Aorta (tissue), 5 donors: ENCODE measurements around the gene CENPS. TPM values are rescaled to one million over a fixed set of nuclear protein-coding genes. Genes with fewer than 3 reads are reported as not detected.
"Not testable (repeated sequence)": the region's sequence is repeated elsewhere in the genome, so short reads cannot be mapped to it uniquely, and the experiment has no call there.

ENCODE experiments used
- ATAC-seq: fragments of 200-7000 bp; cut with Tn5 transposase; one replicate; pipeline ENCODE4 v1.9.1; 2022; ENCODE audit warnings: moderate library complexity; ENCODE audit not compliant: low FRiP score
- DNase-seq, 2 donors: peaks; one replicate each; pipeline ENCODE4 v3.0.0-alpha.2; 2020
- H3K27ac ChIP-seq, 2 donors: one replicate each; pipeline ENCODE4 v1.5.1; 2013; ENCODE audit warnings: low read length in 2 of 2, mild to moderate bottlenecking in 2 of 2, moderate library complexity in 2 of 2, control low read depth in 1 of 2, inconsistent platforms in 1 of 2, low read depth in 1 of 2
- H3K27me3 ChIP-seq, 2 donors: one replicate each; pipeline ENCODE4 v1.6.1; 2013; ENCODE audit warnings: control low read depth in 1 of 2, low read length in 1 of 2, mild to moderate bottlenecking in 1 of 2, moderate library complexity in 1 of 2; ENCODE audit not compliant: insufficient read depth in 2 of 2, control insufficient read depth in 1 of 2
- H3K36me3 ChIP-seq, 2 donors: one replicate each; pipeline ENCODE4 v1.6.1; 2013; ENCODE audit warnings: control low read depth in 1 of 2, low read length in 1 of 2, mild to moderate bottlenecking in 1 of 2; ENCODE audit not compliant: insufficient read depth in 2 of 2, control insufficient read depth in 1 of 2
- H3K4me1 ChIP-seq, 2 donors: one replicate each; pipeline ENCODE4 v1.6.1; 2013; ENCODE audit warnings: low read length in 2 of 2, control low read depth in 1 of 2, mild to moderate bottlenecking in 1 of 2, moderate library complexity in 1 of 2; ENCODE audit not compliant: insufficient read depth in 2 of 2, control insufficient read depth in 1 of 2
- H3K4me3 ChIP-seq, 2 donors: one replicate each; pipeline ENCODE4 v1.5.1; 2013; ENCODE audit warnings: low read length in 2 of 2, control low read depth in 1 of 2, mild to moderate bottlenecking in 1 of 2
- H3K9me3 ChIP-seq: one replicate; pipeline ENCODE4 v1.6.1; 2013; ENCODE audit warnings: mild to moderate bottlenecking, low read length; ENCODE audit not compliant: control insufficient read depth
- WGBS, 2 donors: extraction: QIAGEN DNeasy Blood & Tissue Kit; methylation state at CpG; one replicate each; pipeline ENCODE4 v1.1.7; 2013; 5-methylcytosine and 5-hydroxymethylcytosine counted together
- intact Hi-C, 2 donors: fragments of 100-400 bp; cut with DNase I; formaldehyde crosslinking; loops; one replicate each; pipeline versions ENCODE4 v1.14.2 to v1.15.0; 2022
- polyA plus RNA-seq, 2 donors: library from polyadenylated mRNA; stranded (reverse); fragments of 200-250 nt; gene quantifications; one replicate each; pipeline ENCODE4 v1.2.3, GENCODE V29; 2013
- total RNA-seq, 2 donors: library from RNA; stranded (reverse); fragmentation: NEBNext Ultra II Directional; extraction: Animal tissue kit (Norgen Biotek cat#: 25700); gene quantifications; one replicate each; pipeline ENCODE4 v1.2.1, GENCODE V29; 2021
- donor health status: healthy with polysubstance abuse.
- donor health status: Bipolar disorder and iron deficiency.
- donor health status: DM: no; HTN: no; CAD: no.
- donor health status: DM: no; HTN: no; CAD: no.
- donor health status: DM: yes; HTN: yes; CAD: no.

The CENPS gene
- total and polyA plus RNA-seq, 4 donors = 4.3 to 21.4 (median 14.4) TPM

GRCh38 chr1:10407201-10407600 is 23.0 kb upstream of the CENPS start:
- ATAC-seq = no peak
- DNase-seq = no peak
- H3K27ac ChIP-seq = no peak overlapping the region
- no peaks in the 10 kb centered on the region for H3K9me3 ChIP-seq
- peaks cover 3 to 10% of the 10 kb centered on the region in 2 donors for H3K36me3 ChIP-seq
- no peak overlapping the region for H3K4me3 ChIP-seq
- intact Hi-C loops = no loop called here
- no peaks in the 10 kb centered on the region for H3K27me3 ChIP-seq
- H3K4me1 ChIP-seq = no peaks in the 10 kb centered on the region
- WGBS, 2 donors = 83 to 94% methylated on average over 2 of the region's 2 CpGs

GRCh38 chr1:10415211-10415930 is 14.9 kb upstream of the CENPS start:
- Histone ChIP-seq H3K9me3 (no peaks in the 10 kb centered on the region), H3K27me3 (no peaks in the 10 kb centered on the region), H3K4me3 (no peak overlapping the region), H3K27ac (no peak overlapping the region), H3K4me1 (no peaks in the 10 kb centered on the region), H3K36me3 (peaks cover 2 to 16% of the 10 kb centered on the region in 2 donors)
- ATAC-seq (peak; percentile 44), DNase-seq (peak in 1 of 2 donors; percentile 57)
- 86 to 88% methylated on average over 6 of the region's 6 CpGs for WGBS, 2 donors
- intact Hi-C loops = no loop called here

GRCh38 chr1:10415967-10416366 is 14.3 kb upstream of the CENPS start:
- DNase-seq, H3K9me3 ChIP-seq, H3K4me3 ChIP-seq, ATAC-seq, H3K27me3 ChIP-seq, H3K27ac ChIP-seq, intact Hi-C loops, H3K4me1 ChIP-seq: not testable (repeated sequence)
- H3K36me3 ChIP-seq = peaks cover 2 to 16% of the 10 kb centered on the region in 2 donors
- WGBS, 2 donors = 93% methylated on average over 1 of the region's 1 CpG

GRCh38 chr1:10418741-10419140 is 11.5 kb upstream of the CENPS start:
- H3K27ac ChIP-seq, H3K27me3 ChIP-seq, ATAC-seq, H3K9me3 ChIP-seq, H3K4me1 ChIP-seq, intact Hi-C loops, H3K4me3 ChIP-seq, DNase-seq, H3K36me3 ChIP-seq: not testable (repeated sequence)
- 92 to 93% methylated on average over 8 of the region's 8 CpGs for WGBS, 2 donors

DNA sequence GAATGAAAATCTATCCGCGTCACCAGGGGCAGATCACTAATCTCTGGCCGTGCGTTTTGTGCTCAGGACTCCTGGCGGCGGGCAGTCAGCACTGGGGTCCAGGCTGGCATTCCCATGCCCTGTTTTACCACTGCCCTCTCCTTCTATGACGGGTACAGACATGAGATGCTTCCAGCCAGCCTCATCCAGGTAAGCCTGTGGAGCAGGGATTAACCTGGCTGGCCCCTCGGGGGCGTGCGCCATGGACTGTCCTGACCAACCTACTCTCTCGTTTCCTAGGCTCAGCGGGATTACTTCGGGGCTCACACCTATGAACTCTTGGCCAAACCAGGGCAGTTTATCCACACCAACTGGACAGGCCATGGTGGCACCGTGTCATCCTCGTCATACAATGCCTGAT is 10.9 kb upstream of the CENPS start:
- H3K27me3 ChIP-seq = no peaks in the 10 kb centered on the region
- no peaks in the 10 kb centered on the region for H3K9me3 ChIP-seq
- H3K4me1 ChIP-seq = no peaks in the 10 kb centered on the region
- H3K36me3 ChIP-seq = peaks cover 2 to 9% of the 10 kb centered on the region in 2 donors
- WGBS, 2 donors = 86 to 87% methylated on average over 15 of the region's 15 CpGs
- DNase-seq (no peak), ATAC-seq (no peak)
- no peak overlapping the region for H3K4me3 ChIP-seq
- H3K27ac ChIP-seq = no peak overlapping the region
- intact Hi-C loops = no loop called here

GRCh38 chr1:10421637-10422036 is 8.6 kb upstream of the CENPS start:
- no peaks in the 10 kb centered on the region for H3K4me1 ChIP-seq

GRCh38 chr1:10424034-10424433 is 6.2 kb upstream of the CENPS start:
- no peak for ATAC-seq
- no peak overlapping the region for H3K4me3 ChIP-seq
- no peak for DNase-seq
- intact Hi-C loops = loop anchor here in 1 of 2 donors (10.0 kb wide), 1 partner anchor 479 kb away; the partner anchor contains the start of genes LZIC and NMNAT1
- H3K27ac ChIP-seq = no peak overlapping the region
- no peaks in the 10 kb centered on the region for H3K9me3 ChIP-seq
- peaks cover 0 to 2% of the 10 kb centered on the region in 2 donors for H3K36me3 ChIP-seq
- no peaks in the 10 kb centered on the region for H3K4me1 ChIP-seq
- 66 to 74% methylated on average over 9 of the region's 9 CpGs for WGBS, 2 donors
- no peaks in the 10 kb centered on the region for H3K27me3 ChIP-seq

More at GRCh38 chr1:10421637-10422036, 8.6 kb upstream of the CENPS start:
- no peak overlapping the region for H3K4me3 ChIP-seq
- peaks cover 0 to 9% of the 10 kb centered on the region in 2 donors for H3K36me3 ChIP-seq
- WGBS, 2 donors = 93% methylated on average over 5 of the region's 5 CpGs
- no peak for ATAC-seq
- H3K27me3 ChIP-seq = no peaks in the 10 kb centered on the region
- peak in 1 of 2 donors; percentile 13 for DNase-seq
- H3K27ac ChIP-seq = no peak overlapping the region
- intact Hi-C loops = loop anchor here in 1 of 2 donors (10.0 kb wide), 1 partner anchor 477 kb away; the partner anchor contains the start of genes LZIC and NMNAT1
- H3K9me3 ChIP-seq = no peaks in the 10 kb centered on the region

- H3K36me3 ChIP-seq = peaks cover 0 to 2% of the 10 kb centered on the region in 2 donors
- no peaks in the 10 kb centered on the region for H3K9me3 ChIP-seq
- intact Hi-C loops = loop anchor here in 1 of 2 donors (10.0 kb wide), 1 partner anchor 480 kb away; the partner anchor contains the start of genes LZIC and NMNAT1
- no peak overlapping the region for H3K27ac ChIP-seq
- H3K4me1 ChIP-seq = no peaks in the 10 kb centered on the region
- no peak for DNase-seq
- WGBS, 2 donors = 82 to 94% methylated on average over 8 of the region's 8 CpGs
- no peak overlapping the region for H3K4me3 ChIP-seq
- no peaks in the 10 kb centered on the region for H3K27me3 ChIP-seq
- no peak for ATAC-seq
Observed at GRCh38 chr1:10424651-10425050, 5.6 kb upstream of the CENPS start.
